KMS-11 (cell line): ENCODE data around the gene KIF16B.

ENCODE experiments used
- H2AFZ ChIP-seq: fragments of 200-600 bp; sonication (generic); 2 replicates; pipeline ENCODE4 v1.6.1; 2016; ENCODE audit warnings: antibody characterized with exemption, mixed run types, low read depth
- H3K27ac ChIP-seq: fragments of 200-600 bp; sonication (generic); 2 replicates; pipeline ENCODE4 v1.6.1; 2016; ENCODE audit warnings: mild to moderate bottlenecking, mixed run types
- H3K27me3 ChIP-seq: fragments of 200-600 bp; sonication (generic); 2 replicates; pipeline ENCODE4 v1.6.1; 2017; ENCODE audit warnings: mild to moderate bottlenecking, low read depth, mixed run types, moderate library complexity; ENCODE audit not compliant: insufficient read depth
- H3K36me3 ChIP-seq: fragments of 200-600 bp; sonication (generic); 2 replicates; pipeline ENCODE4 v1.6.1; 2017; ENCODE audit warnings: mild to moderate bottlenecking, mixed run types; ENCODE audit not compliant: insufficient read depth
- H3K4me1 ChIP-seq: fragments of 200-600 bp; sonication (generic); 2 replicates; pipeline ENCODE4 v1.6.1; 2016; ENCODE audit warnings: mild to moderate bottlenecking, low read depth, mixed run types; ENCODE audit not compliant: poor library complexity, severe bottlenecking
- H3K4me2 ChIP-seq: fragments of 200-600 bp; sonication (generic); 2 replicates; pipeline ENCODE4 v1.7.0; 2016; ENCODE audit warnings: mild to moderate bottlenecking, mixed run types
- H3K4me3 ChIP-seq: fragments of 200-600 bp; sonication (generic); IDR thresholded peaks from 2 replicates; pipeline ENCODE4 v1.6.1; 2017; ENCODE audit warnings: low read depth, low read length, mixed read lengths; ENCODE audit not compliant: insufficient read depth
- H3K79me2 ChIP-seq: fragments of 200-600 bp; sonication (generic); 2 replicates; pipeline ENCODE4 v1.6.1; 2016; ENCODE audit warnings: low read depth, mixed run types; ENCODE audit not compliant: insufficient read depth
- H3K9ac ChIP-seq: fragments of 200-600 bp; sonication (generic); 2 replicates; pipeline ENCODE4 v1.6.1; 2016; ENCODE audit warnings: mild to moderate bottlenecking, mixed run types
- H4K20me1 ChIP-seq: fragments of 200-600 bp; sonication (generic); 2 replicates; pipeline ENCODE4 v1.6.1; 2016; ENCODE audit warnings: mild to moderate bottlenecking, mixed run types; ENCODE audit not compliant: insufficient read depth
- CTCF ChIP-seq: fragments of 200-600 bp; sonication (generic); conservative IDR thresholded peaks from 2 replicates; pipeline ENCODE4 v1.6.1; 2017; ENCODE audit warnings: low read depth, mild to moderate bottlenecking, antibody characterized with exemption, low read length, moderate library complexity, mixed read lengths

Gene KIF16B

GRCh38 chr20:16385462-16385861 is 187.8 kb downstream of the KIF16B start:
- H3K27me3 ChIP-seq = no peaks in the 10 kb centered on the region
- H3K9ac ChIP-seq = no peak overlapping the region
- no peaks in the 10 kb centered on the region for H3K79me2 ChIP-seq
- no peak overlapping the region for H2AFZ ChIP-seq
- no peak overlapping the region for H3K4me2 ChIP-seq
- no peaks in the 10 kb centered on the region for H3K36me3 ChIP-seq
- no peaks in the 10 kb centered on the region for H4K20me1 ChIP-seq
- no peaks in the 10 kb centered on the region for H3K4me1 ChIP-seq
- TF ChIP-seq CTCF = no peak
- no peak overlapping the region for H3K27ac ChIP-seq
- no peak overlapping the region for H3K4me3 ChIP-seq

GRCh38 chr20:16381444-16381843 is 191.8 kb downstream of the KIF16B start:
- Histone ChIP-seq H3K36me3 (no peaks in the 10 kb centered on the region), H3K27me3 (no peaks in the 10 kb centered on the region)

GRCh38 chr20:16378712-16379370 is 194.4 kb downstream of the KIF16B start:
- Histone ChIP-seq H3K4me2 (no peak overlapping the region), H3K36me3 (no peaks in the 10 kb centered on the region), H3K4me1 (no peaks in the 10 kb centered on the region), H3K27ac (no peak overlapping the region), H4K20me1 (no peaks in the 10 kb centered on the region), H3K4me3 (no peak overlapping the region), H2AFZ (no peak overlapping the region), H3K9ac (no peak overlapping the region), H3K79me2 (no peaks in the 10 kb centered on the region), H3K27me3 (no peaks in the 10 kb centered on the region)
- TF ChIP-seq CTCF = no peak

More at GRCh38 chr20:16381444-16381843, 191.8 kb downstream of the KIF16B start:
- Histone ChIP-seq H4K20me1 (no peaks in the 10 kb centered on the region), H3K79me2 (no peaks in the 10 kb centered on the region), H3K9ac (no peak overlapping the region), H3K27ac (no peak overlapping the region), H3K4me3 (no peak overlapping the region), H3K4me2 (no peak overlapping the region), H3K4me1 (no peaks in the 10 kb centered on the region), H2AFZ (no peak overlapping the region)
- TF ChIP-seq CTCF = no peak

GRCh38 chr20:16378122-16378521 is 195.1 kb downstream of the KIF16B start:
- TF ChIP-seq CTCF = no peak
- H3K27ac ChIP-seq = no peak overlapping the region

More at GRCh38 chr20:16378122-16378521, 195.1 kb downstream of the KIF16B start:
- H4K20me1 ChIP-seq = no peaks in the 10 kb centered on the region
- no peaks in the 10 kb centered on the region for H3K36me3 ChIP-seq
- no peaks in the 10 kb centered on the region for H3K4me1 ChIP-seq
- H3K27me3 ChIP-seq = no peaks in the 10 kb centered on the region
- H3K4me2 ChIP-seq = no peak overlapping the region
- H2AFZ ChIP-seq = no peak overlapping the region
- no peaks in the 10 kb centered on the region for H3K79me2 ChIP-seq
- no peak overlapping the region for H3K9ac ChIP-seq
- H3K4me3 ChIP-seq = no peak overlapping the region
